Cortex of kidney (tissue), 1 donor: Measurements from ENCODE around the gene CXCR6.
"Not testable (repeated sequence)": the region's sequence is repeated elsewhere in the genome, so short reads cannot be mapped to it uniquely, and the experiment has no call there.

Source experiments
- DNase-seq: peaks from one replicate; lab custom pipeline; 2025; lab: John Stamatoyannopoulos, UW

The CXCR6 gene

GRCh38 chr3:45990181-45990580 is 46.9 kb downstream of the CXCR6 start:
- no peak for DNase-seq

GRCh38 chr3:45991341-45991740 is 48.1 kb downstream of the CXCR6 start:
- DNase-seq = no peak

GRCh38 chr3:45992133-45992729 is 49.0 kb downstream of the CXCR6 start:
- no peak for DNase-seq

GRCh38 chr3:45992821-45993221 is 49.6 kb downstream of the CXCR6 start:
- DNase-seq = no peak

GRCh38 chr3:45993421-45994027 is 50.3 kb downstream of the CXCR6 start:
- no peak for DNase-seq

GRCh38 chr3:45994419-45995235 is 51.4 kb downstream of the CXCR6 start:
- DNase-seq = no peak

- DNase-seq = peak; percentile 32
Measured at GRCh38 chr3:45995236-45996192, 52.2 kb downstream of the CXCR6 start, which contains the start of gene FYCO1. FYCO1 (minus strand) TSS chr3:45995824; CDS start chr3:45984910, 10,914 bp downstream.

GRCh38 chr3:45997499-45997898 is 54.2 kb downstream of the CXCR6 start:
- not testable (repeated sequence) for DNase-seq

- no peak for DNase-seq
Measured at GRCh38 chr3:45997942-45998341, 54.7 kb downstream of the CXCR6 start.
